Lower leg skin (tissue), 3 donors: ENCODE data around the gene RBFOX2.

Source experiments
- POLR2A ChIP-seq, 2 donors: fragments of 450-650 bp; IDR thresholded peaks; one replicate each; pipeline ENCODE4 v1.6.1; 2016 to 2017; ENCODE audit warnings: antibody characterized with exemption in 2 of 2, mild to moderate bottlenecking in 1 of 2, moderate library complexity in 1 of 2
- TF ChIP-seq, protein P1 (sequence below), 3 donors: fragments of 450-650 bp; IDR thresholded peaks; one replicate each; pipeline ENCODE4 v1.5.1; 2016; ENCODE audit warnings: antibody characterized with exemption in 3 of 3, mild to moderate bottlenecking in 3 of 3, moderate library complexity in 2 of 3

GRCh38 chr22:35731321-35731720 lies 297.3 kb downstream of the RBFOX2 start:
- TF ChIP-seq, protein P1, sequence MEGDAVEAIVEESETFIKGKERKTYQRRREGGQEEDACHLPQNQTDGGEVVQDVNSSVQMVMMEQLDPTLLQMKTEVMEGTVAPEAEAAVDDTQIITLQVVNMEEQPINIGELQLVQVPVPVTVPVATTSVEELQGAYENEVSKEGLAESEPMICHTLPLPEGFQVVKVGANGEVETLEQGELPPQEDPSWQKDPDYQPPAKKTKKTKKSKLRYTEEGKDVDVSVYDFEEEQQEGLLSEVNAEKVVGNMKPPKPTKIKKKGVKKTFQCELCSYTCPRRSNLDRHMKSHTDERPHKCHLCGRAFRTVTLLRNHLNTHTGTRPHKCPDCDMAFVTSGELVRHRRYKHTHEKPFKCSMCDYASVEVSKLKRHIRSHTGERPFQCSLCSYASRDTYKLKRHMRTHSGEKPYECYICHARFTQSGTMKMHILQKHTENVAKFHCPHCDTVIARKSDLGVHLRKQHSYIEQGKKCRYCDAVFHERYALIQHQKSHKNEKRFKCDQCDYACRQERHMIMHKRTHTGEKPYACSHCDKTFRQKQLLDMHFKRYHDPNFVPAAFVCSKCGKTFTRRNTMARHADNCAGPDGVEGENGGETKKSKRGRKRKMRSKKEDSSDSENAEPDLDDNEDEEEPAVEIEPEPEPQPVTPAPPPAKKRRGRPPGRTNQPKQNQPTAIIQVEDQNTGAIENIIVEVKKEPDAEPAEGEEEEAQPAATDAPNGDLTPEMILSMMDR (IDR thresholded peaks at IDR 0.05) = no peak
- TF ChIP-seq POLR2A (IDR thresholded peaks at IDR 0.05) = no peak
